ENCODE data around the gene UNC5CL.

GRCh38 chr6:41062056-41062455, 23.0 kb upstream of the UNC5CL start:
- no peak for TF ChIP-seq EP300 (IDR thresholded peaks at IDR 0.05)
- TF ChIP-seq, protein P1, sequence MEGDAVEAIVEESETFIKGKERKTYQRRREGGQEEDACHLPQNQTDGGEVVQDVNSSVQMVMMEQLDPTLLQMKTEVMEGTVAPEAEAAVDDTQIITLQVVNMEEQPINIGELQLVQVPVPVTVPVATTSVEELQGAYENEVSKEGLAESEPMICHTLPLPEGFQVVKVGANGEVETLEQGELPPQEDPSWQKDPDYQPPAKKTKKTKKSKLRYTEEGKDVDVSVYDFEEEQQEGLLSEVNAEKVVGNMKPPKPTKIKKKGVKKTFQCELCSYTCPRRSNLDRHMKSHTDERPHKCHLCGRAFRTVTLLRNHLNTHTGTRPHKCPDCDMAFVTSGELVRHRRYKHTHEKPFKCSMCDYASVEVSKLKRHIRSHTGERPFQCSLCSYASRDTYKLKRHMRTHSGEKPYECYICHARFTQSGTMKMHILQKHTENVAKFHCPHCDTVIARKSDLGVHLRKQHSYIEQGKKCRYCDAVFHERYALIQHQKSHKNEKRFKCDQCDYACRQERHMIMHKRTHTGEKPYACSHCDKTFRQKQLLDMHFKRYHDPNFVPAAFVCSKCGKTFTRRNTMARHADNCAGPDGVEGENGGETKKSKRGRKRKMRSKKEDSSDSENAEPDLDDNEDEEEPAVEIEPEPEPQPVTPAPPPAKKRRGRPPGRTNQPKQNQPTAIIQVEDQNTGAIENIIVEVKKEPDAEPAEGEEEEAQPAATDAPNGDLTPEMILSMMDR (IDR thresholded peaks at IDR 0.05) = no peak
